CD4-positive, alpha-beta T cell treated with Interleukin-15 for 4 hours (primary cell): ENCODE results near the gene XPR1.
"Not testable (repeated sequence)": the region's sequence is repeated elsewhere in the genome, so short reads cannot be mapped to it uniquely, and the experiment has no call there.

Experiments
- DNase-seq: peaks from one replicate; pipeline ENCODE4 v3.0.0-alpha.2; 2020; ENCODE audit warnings: low spot score

Gene XPR1

DNA sequence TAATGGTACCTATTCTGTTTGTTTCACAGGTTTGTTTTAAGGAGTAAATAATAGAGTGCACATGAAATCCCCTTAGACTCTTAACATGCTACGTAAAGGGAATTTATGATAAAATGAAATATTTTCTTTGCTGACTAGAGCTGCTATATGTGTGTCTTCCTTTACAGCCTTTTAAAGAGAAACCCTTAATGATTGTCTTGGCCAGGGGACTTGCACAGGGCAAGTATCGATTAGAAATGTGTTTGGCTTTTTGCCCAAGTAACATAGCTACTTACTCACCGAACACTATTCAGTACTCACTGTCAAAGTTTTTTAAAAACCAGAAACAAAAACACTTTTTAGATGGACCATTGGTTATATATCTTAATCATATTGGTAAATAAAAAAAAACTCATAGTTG, 209.6 kb downstream of the XPR1 start:
- no peak for DNase-seq

DNA sequence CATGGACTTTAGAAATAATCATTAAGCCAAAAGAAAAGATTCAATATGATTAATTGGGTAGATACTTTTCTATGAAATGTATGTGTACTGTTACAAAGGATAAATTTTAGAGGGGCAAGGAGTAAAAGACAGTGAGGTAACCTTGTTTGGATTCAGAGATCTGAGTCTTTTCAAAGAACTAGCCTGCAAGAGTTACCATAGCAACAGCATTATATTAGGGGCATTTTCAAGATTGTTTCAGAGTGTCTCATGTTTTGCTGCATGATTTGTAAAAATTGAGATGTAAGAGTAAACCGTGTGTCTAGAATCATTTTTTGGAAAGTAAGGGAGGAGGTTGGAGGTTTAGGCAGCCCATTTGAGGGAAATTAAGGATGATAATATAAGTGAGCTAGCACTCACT, 210.2 kb downstream of the XPR1 start:
- no peak for DNase-seq

- DNase-seq: no peak
Measured at GRCh38 chr1:180842491-180843275, 210.9 kb downstream of the XPR1 start.

GRCh38 chr1:180845352-180845751, 213.5 kb downstream of the XPR1 start:
- no peak for DNase-seq

- no peak for DNase-seq
Measured at GRCh38 chr1:180848191-180848590, 216.4 kb downstream of the XPR1 start.

GRCh38 chr1:180849031-180849775, 217.4 kb downstream of the XPR1 start:
- DNase-seq: no peak

GRCh38 chr1:180851995-180852887, 220.4 kb downstream of the XPR1 start:
- DNase-seq: no peak

GRCh38 chr1:180854001-180854400, 222.2 kb downstream of the XPR1 start:
- no peak for DNase-seq

DNA sequence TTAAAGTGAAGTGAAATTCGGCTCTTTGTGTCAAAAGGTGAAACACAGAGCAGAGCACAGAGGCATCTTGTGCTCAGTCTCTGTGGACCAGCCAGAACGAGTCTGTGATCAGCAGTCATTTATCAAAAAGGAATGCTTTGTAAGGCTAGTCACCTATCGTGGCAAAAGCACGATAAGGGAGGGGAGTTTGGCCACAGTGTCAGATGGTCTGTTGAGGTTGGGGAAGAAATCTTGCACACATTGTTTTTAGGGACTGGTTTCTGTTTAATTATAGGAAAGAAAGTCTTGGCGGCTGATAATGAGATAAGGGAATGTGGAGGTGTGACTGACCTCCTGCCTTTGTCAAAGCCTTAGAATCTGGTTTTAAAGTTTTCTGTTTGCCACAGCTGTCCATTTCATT, 222.6 kb downstream of the XPR1 start:
- no peak for DNase-seq

DNA sequence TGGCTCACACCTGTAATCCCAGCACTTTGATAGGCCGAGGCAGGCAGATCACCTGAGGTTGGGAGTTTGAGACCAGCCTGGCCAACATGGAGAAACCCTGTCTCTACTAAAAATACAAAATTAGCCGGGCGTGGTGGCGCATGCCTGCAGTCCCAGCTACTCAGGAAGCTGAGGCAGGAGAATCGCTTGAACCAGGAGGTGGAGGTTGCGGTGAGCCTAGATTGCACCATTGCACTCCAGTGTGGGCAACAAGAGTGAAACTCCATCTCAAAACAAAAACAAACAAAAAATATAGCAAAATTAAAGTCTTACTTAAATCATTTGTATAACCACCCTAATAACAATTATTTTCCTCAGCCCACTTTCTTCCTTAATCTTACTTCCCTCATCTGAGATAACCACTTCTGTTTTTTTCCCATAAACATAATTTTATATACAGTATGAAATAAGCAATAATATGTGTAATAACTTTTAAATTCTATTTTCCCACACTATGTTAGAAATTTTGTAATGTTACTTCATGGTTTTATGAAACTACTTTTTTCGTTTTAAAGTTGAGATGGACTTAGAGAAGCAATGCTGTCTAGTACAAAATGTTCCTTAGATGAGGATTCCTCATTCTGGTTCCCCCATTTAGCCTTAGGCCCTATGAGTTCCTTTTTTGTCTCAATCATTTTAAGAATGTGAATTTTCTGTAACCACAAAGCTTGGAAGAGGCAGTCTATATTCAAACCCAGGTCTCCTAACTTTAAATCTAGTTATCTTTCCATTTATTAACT, 226.3 kb downstream of the XPR1 start:
- DNase-seq: not testable (repeated sequence)

GRCh38 chr1:180859306-180859705, 227.5 kb downstream of the XPR1 start:
- DNase-seq: no peak

DNA sequence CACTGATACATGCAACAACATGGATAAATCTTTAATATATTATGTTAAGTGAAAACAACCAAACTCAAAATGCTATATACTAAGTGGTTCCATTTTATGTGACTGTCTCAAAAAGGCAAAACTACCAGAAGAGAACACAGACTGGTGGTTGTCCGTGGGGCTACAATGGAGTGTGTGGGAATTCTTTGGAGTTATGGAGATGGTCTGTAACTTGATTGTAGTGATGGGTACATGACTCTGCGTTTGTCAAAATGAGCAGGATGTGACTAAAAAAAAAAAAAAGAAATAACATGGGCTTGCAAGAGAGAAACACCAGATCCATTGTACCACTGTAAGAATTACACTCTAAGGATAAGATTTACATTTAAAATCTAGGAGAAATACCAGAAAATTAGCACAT, 228.7 kb downstream of the XPR1 start:
- DNase-seq: no peak

GRCh38 chr1:180862305-180862704, 230.5 kb downstream of the XPR1 start:
- no peak for DNase-seq

GRCh38 chr1:180863158-180863775, 231.4 kb downstream of the XPR1 start:
- peak; percentile 48 for DNase-seq

- no peak for DNase-seq
Measured at GRCh38 chr1:180881806-180882509, 250.1 kb downstream of the XPR1 start.

DNA sequence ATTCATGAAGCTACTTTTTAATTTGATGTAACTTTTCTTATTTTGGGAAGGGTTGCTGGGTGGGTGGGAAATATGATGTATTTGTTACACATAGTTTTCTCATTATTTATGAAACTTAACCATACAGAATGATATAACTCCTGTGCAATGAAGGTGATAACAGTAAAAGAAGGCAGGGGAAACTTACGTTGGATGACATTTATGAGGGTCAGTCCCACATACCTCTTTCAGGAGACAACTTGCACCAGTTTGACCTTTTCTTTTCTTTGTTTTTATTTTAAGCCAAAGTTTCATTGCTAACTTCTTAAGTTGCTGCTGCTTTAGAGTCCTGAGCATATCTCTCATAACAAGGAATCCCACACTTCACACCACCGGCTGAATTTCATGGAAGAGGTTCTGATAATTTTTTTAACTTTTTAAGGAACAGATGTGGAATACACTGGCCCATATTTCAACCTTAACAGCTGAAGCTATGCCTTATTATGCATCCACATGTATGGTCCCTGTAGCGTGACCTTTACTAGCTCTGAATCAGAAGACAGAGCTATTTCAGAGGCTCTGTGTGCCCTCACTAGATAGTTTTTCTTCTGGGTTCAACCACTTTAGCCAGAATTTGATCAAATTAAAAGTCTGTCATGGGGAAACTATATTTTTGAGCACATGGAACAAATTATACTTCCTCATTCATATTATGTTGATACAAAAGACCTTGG, 252.9 kb downstream of the XPR1 start:
- DNase-seq: no peak

- DNase-seq: no peak
Measured at GRCh38 chr1:180886338-180886737, 254.5 kb downstream of the XPR1 start.

GRCh38 chr1:180887841-180888240, 256.0 kb downstream of the XPR1 start:
- no peak for DNase-seq

GRCh38 chr1:180888870-180889269, 257.0 kb downstream of the XPR1 start:
- DNase-seq: no peak

DNA sequence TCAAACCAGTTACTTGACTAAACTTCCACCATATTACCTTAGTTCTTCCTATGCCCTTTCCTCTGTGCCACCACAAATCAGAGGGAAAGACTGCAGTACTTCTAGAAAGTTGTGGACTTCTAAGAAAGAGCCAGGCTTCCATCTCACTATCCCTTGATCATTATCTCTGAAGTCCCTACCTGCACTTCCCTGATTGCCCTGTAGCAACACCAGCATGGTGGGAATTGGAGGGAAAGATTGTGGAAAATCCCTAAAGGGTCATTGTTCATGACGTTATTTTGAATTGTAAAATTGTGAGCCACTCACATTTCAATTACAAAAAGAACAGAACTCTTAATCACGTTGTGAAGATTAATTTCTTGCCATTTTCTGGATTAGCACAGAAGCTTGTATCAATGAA, 257.5 kb downstream of the XPR1 start:
- DNase-seq: no peak
